Measurements from ENCODE around the gene GRIN1. TPM values are rescaled to one million over a fixed set of nuclear protein-coding genes. Genes with fewer than 3 reads are reported as not detected.

Gene GRIN1
- total RNA-seq, 1 experiment from 2014 or later: 0.52 TPM

GRCh38 chr9:137188086-137188489 lies 49.1 kb downstream of the GRIN1 start:
- no peak for DNase-seq (ENCODE audit: low spot score)
- POLR2A ChIA-PET (ENCODE audit: low non-redundant PET): no interaction called here
- Histone ChIP-seq H3K4me1 (ENCODE audit: insufficient read depth, low read length, poor library complexity, severe bottlenecking) (peaks cover 10% of the 10 kb centered on the region), H3K9me3 (ENCODE audit: low read depth, low read length, poor library complexity, severe bottlenecking) (no peaks in the 10 kb centered on the region), H3K27me3 (replicated peaks; ENCODE audit: insufficient read depth, low read depth, low read length, poor library complexity) (no peaks in the 10 kb centered on the region), H3K36me3 (ENCODE audit: insufficient read depth, low read length, poor library complexity, severe bottlenecking) (peaks cover 8% of the 10 kb centered on the region), H3K4me3 (ENCODE audit: low read depth, low read length, poor library complexity, severe bottlenecking) (peak overlapping the region; percentile 98), H3K27ac (ENCODE audit: low read depth, low read length, poor library complexity, severe bottlenecking) (peak overlapping the region; percentile 96)
- TF ChIP-seq CTCF (conservative IDR thresholded peaks at IDR 0.05; ENCODE audit: low read depth, low read length) (no peak), EZH2 (IDR thresholded peaks at IDR 0.05; ENCODE audit: borderline replicate concordance, low read depth, low read length, poor library complexity, severe bottlenecking) (no peak)
- BruUV-seq (replicated peaks): TSS peak; percentile 68
- intact Hi-C loops (cut with micrococcal nuclease; ENCODE audit: unreplicated experiment): no loop called here
- CTCF ChIA-PET: interaction anchor here (1.8 kb wide), 1 partner anchor 49 kb away, joined by 5 read pairs; no protein-coding TSS in a partner anchor

- DNase-seq (ENCODE audit: low spot score): peak; percentile 93
- Histone ChIP-seq H3K27ac (ENCODE audit: low read depth, low read length, poor library complexity, severe bottlenecking) (peak within 1 kb of the TSS; percentile 96), H3K27me3 (replicated peaks; ENCODE audit: insufficient read depth, low read depth, low read length, poor library complexity) (no peaks in the 10 kb centered on the region), H3K4me1 (ENCODE audit: insufficient read depth, low read length, poor library complexity, severe bottlenecking) (peaks cover 10% of the 10 kb centered on the region), H3K9me3 (ENCODE audit: low read depth, low read length, poor library complexity, severe bottlenecking) (no peaks in the 10 kb centered on the region), H3K4me3 (ENCODE audit: low read depth, low read length, poor library complexity, severe bottlenecking) (peak within 1 kb of the TSS; percentile 98), H3K36me3 (ENCODE audit: insufficient read depth, low read length, poor library complexity, severe bottlenecking) (peaks cover 3% of the 10 kb centered on the region)
- TSS peak; percentile 87 for BruUV-seq (replicated peaks)
- ChIA-PET CTCF (interaction anchor here (0.6 to 1.8 kb wide), 5 partner anchors 12 to 159 kb away, joined by 3 to 13 read pairs (median 3); no protein-coding TSS in a partner anchor), POLR2A (ENCODE audit: low non-redundant PET) (interaction anchor here (0.9 kb wide), 1 partner anchor 52 kb away, joined by 4 read pairs; the partner anchor contains the start of gene TUBB4B)
- TF ChIP-seq CTCF (conservative IDR thresholded peaks at IDR 0.05; ENCODE audit: low read depth, low read length): peak; percentile 45
- TF ChIP-seq EZH2 (IDR thresholded peaks at IDR 0.05; ENCODE audit: borderline replicate concordance, low read depth, low read length, poor library complexity, severe bottlenecking): no peak
- intact Hi-C loops (cut with micrococcal nuclease; ENCODE audit: unreplicated experiment): no loop called here
These were observed 49.7 kb downstream of the GRIN1 start, which contains the start of the genes ANAPC2 and SSNA1 for GRCh38 chr9:137188490-137189296. TSS of gene ANAPC2 (minus strand) at chr9:137188560. CDS start at chr9:137188532, 28 bp downstream. TSS of gene SSNA1 (plus strand) at chr9:137188676. CDS start at chr9:137188727, 51 bp downstream.

- H3K9me3 ChIP-seq (ENCODE audit: low read depth, low read length, poor library complexity, severe bottlenecking): no peaks in the 10 kb centered on the region
- intact Hi-C loops (cut with micrococcal nuclease; ENCODE audit: unreplicated experiment): no loop called here
- peaks cover 2% of the 10 kb centered on the region for H3K36me3 ChIP-seq (ENCODE audit: insufficient read depth, low read length, poor library complexity, severe bottlenecking)
- H3K4me3 ChIP-seq (ENCODE audit: low read depth, low read length, poor library complexity, severe bottlenecking): peak overlapping the region; percentile 98
- DNase-seq (ENCODE audit: low spot score): no peak
- peaks cover 10% of the 10 kb centered on the region for H3K4me1 ChIP-seq (ENCODE audit: insufficient read depth, low read length, poor library complexity, severe bottlenecking)
- BruUV-seq (replicated peaks): no TSS peak
- no peaks in the 10 kb centered on the region for H3K27me3 ChIP-seq (replicated peaks; ENCODE audit: insufficient read depth, low read depth, low read length, poor library complexity)
- H3K27ac ChIP-seq (ENCODE audit: low read depth, low read length, poor library complexity, severe bottlenecking): peak overlapping the region; percentile 96
- TF ChIP-seq CTCF (conservative IDR thresholded peaks at IDR 0.05; ENCODE audit: low read depth, low read length) (no peak), EZH2 (IDR thresholded peaks at IDR 0.05; ENCODE audit: borderline replicate concordance, low read depth, low read length, poor library complexity, severe bottlenecking) (no peak)
- ChIA-PET CTCF (interaction anchor here (0.6 to 1.8 kb wide), 7 partner anchors 11 to 160 kb away, joined by 3 to 13 read pairs (median 3); no protein-coding TSS in a partner anchor), POLR2A (ENCODE audit: low non-redundant PET) (interaction anchor here (0.9 kb wide), 1 partner anchor 51 kb away, joined by 4 read pairs; the partner anchor contains the start of gene TUBB4B)
These were observed 50.6 kb downstream of the GRIN1 start for GRCh38 chr9:137189297-137190295.

All from A673 (cell line).